Uterus (tissue), 2 donors: Measurements from ENCODE around the gene MKRN3.

Experiments used
- POLR2A ChIP-seq, 2 donors: fragments of 450-650 bp; IDR thresholded peaks; one replicate each; pipeline ENCODE4 v1.6.1; 2016; ENCODE audit warnings: antibody characterized with exemption in 2 of 2, mild to moderate bottlenecking in 1 of 2, moderate library complexity in 1 of 2
- TF ChIP-seq, protein P1 (sequence below), 4 experiments: fragments of 200-600 bp in 2 of 4; fragments of 450-650 bp in 2 of 4; sonication (generic) in 2 of 4; IDR thresholded peaks; one replicate each; pipeline ENCODE4 v1.5.1; 2016 to 2019; ENCODE audit warnings: antibody characterized with exemption in 4 of 4, mild to moderate bottlenecking in 2 of 4, moderate library complexity in 1 of 4

DNA sequence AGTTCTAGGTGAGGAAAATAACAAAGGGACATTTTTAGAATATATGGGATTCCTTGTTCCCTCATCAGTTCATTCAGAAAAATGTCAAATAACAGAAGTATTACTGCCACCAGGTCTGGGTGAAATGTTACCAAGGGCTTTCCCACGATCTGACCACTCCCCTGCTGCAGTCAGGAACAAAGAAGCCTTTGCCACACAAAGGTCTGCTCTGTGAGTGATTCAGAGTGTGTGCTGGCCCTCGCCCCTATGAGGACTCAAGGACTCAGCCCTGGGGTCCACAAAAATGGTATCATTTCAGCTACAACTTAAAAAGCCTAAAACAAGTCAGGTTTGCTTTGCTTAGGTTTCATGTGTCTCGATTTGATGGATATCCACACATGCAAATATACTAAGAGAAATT, 5.0 kb downstream of the MKRN3 start:
- no peak for TF ChIP-seq POLR2A (IDR thresholded peaks at IDR 0.05)
- TF ChIP-seq, protein P1, sequence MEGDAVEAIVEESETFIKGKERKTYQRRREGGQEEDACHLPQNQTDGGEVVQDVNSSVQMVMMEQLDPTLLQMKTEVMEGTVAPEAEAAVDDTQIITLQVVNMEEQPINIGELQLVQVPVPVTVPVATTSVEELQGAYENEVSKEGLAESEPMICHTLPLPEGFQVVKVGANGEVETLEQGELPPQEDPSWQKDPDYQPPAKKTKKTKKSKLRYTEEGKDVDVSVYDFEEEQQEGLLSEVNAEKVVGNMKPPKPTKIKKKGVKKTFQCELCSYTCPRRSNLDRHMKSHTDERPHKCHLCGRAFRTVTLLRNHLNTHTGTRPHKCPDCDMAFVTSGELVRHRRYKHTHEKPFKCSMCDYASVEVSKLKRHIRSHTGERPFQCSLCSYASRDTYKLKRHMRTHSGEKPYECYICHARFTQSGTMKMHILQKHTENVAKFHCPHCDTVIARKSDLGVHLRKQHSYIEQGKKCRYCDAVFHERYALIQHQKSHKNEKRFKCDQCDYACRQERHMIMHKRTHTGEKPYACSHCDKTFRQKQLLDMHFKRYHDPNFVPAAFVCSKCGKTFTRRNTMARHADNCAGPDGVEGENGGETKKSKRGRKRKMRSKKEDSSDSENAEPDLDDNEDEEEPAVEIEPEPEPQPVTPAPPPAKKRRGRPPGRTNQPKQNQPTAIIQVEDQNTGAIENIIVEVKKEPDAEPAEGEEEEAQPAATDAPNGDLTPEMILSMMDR (IDR thresholded peaks at IDR 0.05) = no peak
